H9 (cell line): ENCODE results near the gene PRICKLE1. TPM values are rescaled to one million over a fixed set of nuclear protein-coding genes. Genes with fewer than 3 reads are reported as not detected.

Experiments used
- DNase-seq: peaks from one replicate; pipeline ENCODE4 v3.0.0-alpha.2; 2017
- H2AFZ ChIP-seq: one replicate; pipeline ENCODE4 v1.6.1; 2013; ENCODE audit warnings: mild to moderate bottlenecking, low read length, control low read depth, moderate library complexity
- H2AK5ac ChIP-seq: 2 replicates; pipeline ENCODE4 v1.6.1; 2013; ENCODE audit warnings: low read length, control low read depth, mixed read lengths; ENCODE audit not compliant: insufficient read length
- H2BK120ac ChIP-seq: one replicate; pipeline ENCODE4 v1.6.1; 2013; ENCODE audit warnings: low read depth, mild to moderate bottlenecking, low read length, control low read depth, inconsistent platforms; ENCODE audit not compliant: poor library complexity, severe bottlenecking
- H2BK12ac ChIP-seq: 2 replicates; pipeline ENCODE4 v1.6.1; 2013; ENCODE audit warnings: low read length, control low read depth, mixed read lengths, low read depth; ENCODE audit not compliant: insufficient read length
- H2BK15ac ChIP-seq: 2 replicates; pipeline ENCODE4 v1.6.1; 2013; ENCODE audit warnings: low read depth, low read length, control low read depth
- H2BK20ac ChIP-seq: one replicate; pipeline ENCODE4 v1.6.1; 2013; ENCODE audit warnings: low read depth, mild to moderate bottlenecking, low read length, control low read depth, inconsistent platforms; ENCODE audit not compliant: poor library complexity, severe bottlenecking
- H2BK5ac ChIP-seq: 2 replicates; pipeline ENCODE4 v1.6.1; 2013; ENCODE audit warnings: low read length, control low read depth, mixed read lengths; ENCODE audit not compliant: insufficient read length
- H3K14ac ChIP-seq: 2 replicates; pipeline ENCODE4 v1.6.1; 2013; ENCODE audit warnings: low read length, control low read depth; ENCODE audit not compliant: insufficient read depth
- H3K18ac ChIP-seq: 2 replicates; pipeline ENCODE4 v1.6.1; 2013; ENCODE audit warnings: low read depth, mild to moderate bottlenecking, mixed read lengths, low read length, control low read depth; ENCODE audit not compliant: insufficient read length
- H3K23ac ChIP-seq: 2 replicates; pipeline ENCODE4 v1.6.1; 2013; ENCODE audit warnings: low read length, control low read depth, mixed read lengths, low read depth; ENCODE audit not compliant: insufficient read length
- H3K23me2 ChIP-seq: 2 replicates; pipeline ENCODE4 v1.6.1; 2013; ENCODE audit warnings: low read depth, mild to moderate bottlenecking, mixed read lengths, low read length, control low read depth; ENCODE audit not compliant: insufficient read length, poor library complexity, severe bottlenecking
- H3K27ac ChIP-seq: 2 replicates; pipeline ENCODE4 v1.5.1; 2013; ENCODE audit warnings: low read length, control low read depth, mixed read lengths, low read depth; ENCODE audit not compliant: insufficient read length
- H3K27me3 ChIP-seq: 2 replicates; pipeline ENCODE4 v1.6.1; 2013; ENCODE audit warnings: low read length, control low read depth, inconsistent platforms; ENCODE audit not compliant: insufficient read depth
- H3K4ac ChIP-seq: 2 replicates; pipeline ENCODE4 v1.6.1; 2013; ENCODE audit warnings: low read depth, mild to moderate bottlenecking, control low read depth, inconsistent platforms, low read length, moderate library complexity
- H3K4me1 ChIP-seq: 2 replicates; pipeline ENCODE4 v1.6.1; 2013; ENCODE audit warnings: low read length, control low read depth, inconsistent platforms; ENCODE audit not compliant: insufficient read depth
- H3K4me2 ChIP-seq: 2 replicates; pipeline ENCODE4 v1.6.1; 2013; ENCODE audit warnings: low read length, control low read depth, mixed read lengths; ENCODE audit not compliant: insufficient read length, insufficient read depth
- H3K56ac ChIP-seq: 2 replicates; pipeline ENCODE4 v1.6.1; 2013; ENCODE audit warnings: low read depth, mild to moderate bottlenecking, mixed read lengths, low read length, control low read depth; ENCODE audit not compliant: insufficient read length
- H3K79me1 ChIP-seq: 2 replicates; pipeline ENCODE4 v1.6.1; 2013; ENCODE audit warnings: low read depth, mild to moderate bottlenecking, moderate library complexity, low read length, control low read depth, inconsistent platforms; ENCODE audit not compliant: insufficient read depth, poor library complexity, severe bottlenecking
- H3K79me2 ChIP-seq: 2 replicates; pipeline ENCODE4 v1.6.1; 2013; ENCODE audit warnings: low read length, control low read depth, inconsistent platforms; ENCODE audit not compliant: insufficient read depth
- H3K9ac ChIP-seq: 2 replicates; pipeline ENCODE4 v1.6.1; 2013; ENCODE audit warnings: low read length, control low read depth, mixed read lengths; ENCODE audit not compliant: insufficient read length; ENCODE audit errors: extremely low read depth
- H3K9me3 ChIP-seq: one replicate; pipeline ENCODE4 v1.6.1; 2013; ENCODE audit warnings: low read depth, low read length, inconsistent platforms; ENCODE audit not compliant: control insufficient read depth
- H3T11ph ChIP-seq: one replicate; pipeline ENCODE4 v1.6.1; 2013; ENCODE audit warnings: mild to moderate bottlenecking, low read length, control low read depth, inconsistent platforms
- H4K20me1 ChIP-seq: one replicate; pipeline ENCODE4 v1.6.1; 2013; ENCODE audit not compliant: control insufficient read depth, insufficient read length, insufficient read depth
- H4K5ac ChIP-seq: 2 replicates; pipeline ENCODE4 v1.6.1; 2013; ENCODE audit warnings: low read depth, mild to moderate bottlenecking, mixed read lengths, low read length, control low read depth; ENCODE audit not compliant: insufficient read length
- H4K8ac ChIP-seq: replicated peaks from 2 replicates; pipeline ENCODE4 v1.6.1; 2013; ENCODE audit warnings: low read length, control low read depth, mixed read lengths, low read depth; ENCODE audit not compliant: insufficient read length
- H4K91ac ChIP-seq: 2 replicates; pipeline ENCODE4 v1.6.1; 2013; ENCODE audit warnings: low read depth, mild to moderate bottlenecking, moderate library complexity, mixed read lengths, low read length, control low read depth; ENCODE audit not compliant: insufficient read length
- H3K27ac Mint-ChIP-seq, 3 experiments: 2 replicates in 2 of 3; 3 replicates in 1 of 3; pipeline ENCODE4 v1.8.0; 2020 to 2021; ENCODE audit warnings: mixed read lengths in 3 of 3, mild to moderate bottlenecking in 1 of 3, moderate library complexity in 1 of 3
- H3K27me3 Mint-ChIP-seq: 2 replicates; pipeline ENCODE4 v1.8.0; 2021; ENCODE audit warnings: low read depth, mild to moderate bottlenecking, moderate library complexity, mixed read lengths
- H3K36me3 Mint-ChIP-seq, 3 experiments: 2 replicates in 2 of 3; 3 replicates in 1 of 3; pipeline ENCODE4 v1.8.0; 2020 to 2021; ENCODE audit warnings: low read depth in 3 of 3, mixed read lengths in 3 of 3; ENCODE audit not compliant: insufficient read depth in 1 of 3
- H3K4me1 Mint-ChIP-seq, 2 experiments: 2 replicates each; pipeline ENCODE4 v1.8.0; 2020; ENCODE audit warnings: mixed read lengths in 2 of 2
- H3K4me3 Mint-ChIP-seq, 2 experiments: 2 replicates in 1 of 2; 3 replicates in 1 of 2; pipeline ENCODE4 v1.8.0; 2020 to 2021; ENCODE audit warnings: mild to moderate bottlenecking in 2 of 2, mixed read lengths in 2 of 2, moderate library complexity in 1 of 2
- H3K9me3 Mint-ChIP-seq, 2 experiments: 2 replicates in 1 of 2; 3 replicates in 1 of 2; pipeline ENCODE4 v1.8.0; 2020; ENCODE audit warnings: mild to moderate bottlenecking in 2 of 2, mixed read lengths in 2 of 2, moderate library complexity in 1 of 2
- WGBS: extraction: QIAGEN DNeasy Blood & Tissue Kit; methylation state at CpG from one replicate; pipeline ENCODE4 v1.1.7; 2013; ENCODE audit warnings: missing lambda C conversion rate, low lambda C conversion rate, mixed read lengths; ENCODE audit not compliant: insufficient read length; ENCODE audit errors: extremely low coverage; 5-methylcytosine and 5-hydroxymethylcytosine counted together
- total RNA-seq: library from RNA; stranded (reverse); gene quantifications from 2 replicates; pipeline ENCODE4 v1.2.1, GENCODE V29; 2021
- TF ChIP-seq, protein P1 (sequence below): fragments of 200-600 bp; sonication (generic); conservative IDR thresholded peaks from 3 replicates; pipeline ENCODE4 v1.8.0; 2021; ENCODE audit warnings: antibody characterized with exemption, mild to moderate bottlenecking

The PRICKLE1 gene
- total RNA-seq, 1 experiment from 2014 or later, result 20.5 TPM

GRCh38 chr12:42568952-42569915 lies 20.3 kb downstream of the PRICKLE1 start:
- no peak overlapping the region for H3K4me3 Mint-ChIP-seq
- Histone ChIP-seq H2BK15ac (no peak overlapping the region), H3K79me1 (no peaks in the 10 kb centered on the region), H3K23ac (no peak overlapping the region), H2AK5ac (no peak overlapping the region), H4K91ac (no peak overlapping the region), H2BK12ac (no peak overlapping the region), H2BK20ac (no peak overlapping the region), H2BK5ac (no peak overlapping the region), H4K20me1 (no peaks in the 10 kb centered on the region), H2BK120ac (no peak overlapping the region), H3K9ac (no peak overlapping the region), H3K27ac (no peak overlapping the region), H3K14ac (no peak overlapping the region), H4K8ac (no peak overlapping the region), H3K27me3 (no peaks in the 10 kb centered on the region), H2AFZ (no peak overlapping the region), H3K56ac (no peak overlapping the region), H3K18ac (no peak overlapping the region), H3K4me1 (peaks cover 6% of the 10 kb centered on the region; the same call in 1 of the 2 replicates), H3K23me2 (no peaks in the 10 kb centered on the region), H3K4me2 (no peak overlapping the region), H3K4ac (no peak overlapping the region), H3T11ph (no peak overlapping the region), H3K79me2 (no peaks in the 10 kb centered on the region), H3K9me3 (no peaks in the 10 kb centered on the region), H4K5ac (no peak overlapping the region)
- peaks cover 25 to 35% of the 10 kb centered on the region in 2 experiments for H3K4me1 Mint-ChIP-seq
- H3K9me3 Mint-ChIP-seq, result peaks cover 4 to 7% of the 10 kb centered on the region in 2 experiments
- TF ChIP-seq, protein P1, sequence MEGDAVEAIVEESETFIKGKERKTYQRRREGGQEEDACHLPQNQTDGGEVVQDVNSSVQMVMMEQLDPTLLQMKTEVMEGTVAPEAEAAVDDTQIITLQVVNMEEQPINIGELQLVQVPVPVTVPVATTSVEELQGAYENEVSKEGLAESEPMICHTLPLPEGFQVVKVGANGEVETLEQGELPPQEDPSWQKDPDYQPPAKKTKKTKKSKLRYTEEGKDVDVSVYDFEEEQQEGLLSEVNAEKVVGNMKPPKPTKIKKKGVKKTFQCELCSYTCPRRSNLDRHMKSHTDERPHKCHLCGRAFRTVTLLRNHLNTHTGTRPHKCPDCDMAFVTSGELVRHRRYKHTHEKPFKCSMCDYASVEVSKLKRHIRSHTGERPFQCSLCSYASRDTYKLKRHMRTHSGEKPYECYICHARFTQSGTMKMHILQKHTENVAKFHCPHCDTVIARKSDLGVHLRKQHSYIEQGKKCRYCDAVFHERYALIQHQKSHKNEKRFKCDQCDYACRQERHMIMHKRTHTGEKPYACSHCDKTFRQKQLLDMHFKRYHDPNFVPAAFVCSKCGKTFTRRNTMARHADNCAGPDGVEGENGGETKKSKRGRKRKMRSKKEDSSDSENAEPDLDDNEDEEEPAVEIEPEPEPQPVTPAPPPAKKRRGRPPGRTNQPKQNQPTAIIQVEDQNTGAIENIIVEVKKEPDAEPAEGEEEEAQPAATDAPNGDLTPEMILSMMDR, result peak; percentile 80
- H3K36me3 Mint-ChIP-seq, result peaks cover 0 to 6% (median 1%) of the 10 kb centered on the region in 3 experiments; a peak in 3 of 7 replicates
- no CpG with 5 or more reads among the region's 6 CpGs for WGBS
- peaks cover 18% of the 10 kb centered on the region for H3K27me3 Mint-ChIP-seq
- no peak overlapping the region for H3K27ac Mint-ChIP-seq
- DNase-seq, result no peak
